Stimulated activated CD4-positive, alpha-beta T cell treated with anti-CD3 and anti-CD28 coated beads, Interleukin-2, amount 100 ng/mL, for 24 hours (primary cell): ENCODE results near the gene MED31.

Experiments used
- DNase-seq, 2 donors: peaks; one replicate each; pipeline ENCODE4 v3.0.0-alpha.2; 2020

MED31 gene

GRCh38 chr17:6651919-6652452 is 581 bp upstream of the MED31 start:
- DNase-seq, result peak in 1 of 2 donors; percentile 39

- DNase-seq, result no peak
Observed at GRCh38 chr17:6648181-6648580, 3.2 kb downstream of the MED31 start.

GRCh38 chr17:6643451-6644125 is 7.8 kb downstream of the MED31 start:
- no peak for DNase-seq

GRCh38 chr17:6642592-6642991 is 8.8 kb downstream of the MED31 start:
- no peak for DNase-seq

GRCh38 chr17:6641247-6641863 is 10.1 kb downstream of the MED31 start:
- DNase-seq, result no peak

GRCh38 chr17:6640536-6641246 is 10.7 kb downstream of the MED31 start, which contains the start of the genes KIAA0753 and TXNDC17:
Gene KIAA0753 (minus strand): TSS chr17:6640711. CDS start chr17:6635103, 5,608 bp downstream.
Gene TXNDC17 (plus strand): TSS chr17:6641060. CDS start chr17:6641083, 23 bp downstream.
- peak; percentile 93 to 97 for DNase-seq

GRCh38 chr17:6639586-6640535 is 11.5 kb downstream of the MED31 start:
- peak in 1 of 2 donors; percentile 52 for DNase-seq

- DNase-seq, result no peak
Observed at GRCh38 chr17:6639014-6639585, 12.3 kb downstream of the MED31 start.

GRCh38 chr17:6638046-6638908 is 13.1 kb downstream of the MED31 start:
- no peak for DNase-seq

GRCh38 chr17:6637458-6637840 is 14.0 kb downstream of the MED31 start:
- DNase-seq, result no peak

GRCh38 chr17:6636616-6637457 is 14.6 kb downstream of the MED31 start:
- no peak for DNase-seq

- DNase-seq, result no peak
Observed at GRCh38 chr17:6636105-6636504, 15.3 kb downstream of the MED31 start.

GRCh38 chr17:6633263-6633662 is 18.1 kb downstream of the MED31 start:
- DNase-seq, result no peak

GRCh38 chr17:6632530-6632929 is 18.9 kb downstream of the MED31 start:
- no peak for DNase-seq

GRCh38 chr17:6630390-6630789 is 21.0 kb downstream of the MED31 start:
- no peak for DNase-seq

- DNase-seq, result no peak
Observed at GRCh38 chr17:6627019-6627418, 24.4 kb downstream of the MED31 start.

GRCh38 chr17:6626616-6627015 is 24.8 kb downstream of the MED31 start:
- DNase-seq, result no peak

- DNase-seq, result no peak
Observed at GRCh38 chr17:6623941-6624340, 27.5 kb downstream of the MED31 start.

GRCh38 chr17:6611231-6611630 is 40.2 kb downstream of the MED31 start:
- no peak for DNase-seq

GRCh38 chr17:6610011-6610410 is 41.4 kb downstream of the MED31 start:
- no peak for DNase-seq
